KBM-7 (cell line): Measurements from ENCODE around the gene TIGD1.
"Not testable (repeated sequence)": the region's sequence is repeated elsewhere in the genome, so short reads cannot be mapped to it uniquely, and the experiment has no call there.

Experiments used
- DNase-seq: peaks from one replicate; pipeline ENCODE4 v3.0.0-alpha.2; 2015
- in situ Hi-C: fragments of 300-500 bp; cut with MboI; formaldehyde crosslinking; loops from 2 replicates; pipeline ENCODE4 v1.14.3; 2020; ENCODE audit warnings: low sequenced_read_pairs, low pct_unique_long_range_greater_than_20kb, mixed read lengths

Gene TIGD1

DNA sequence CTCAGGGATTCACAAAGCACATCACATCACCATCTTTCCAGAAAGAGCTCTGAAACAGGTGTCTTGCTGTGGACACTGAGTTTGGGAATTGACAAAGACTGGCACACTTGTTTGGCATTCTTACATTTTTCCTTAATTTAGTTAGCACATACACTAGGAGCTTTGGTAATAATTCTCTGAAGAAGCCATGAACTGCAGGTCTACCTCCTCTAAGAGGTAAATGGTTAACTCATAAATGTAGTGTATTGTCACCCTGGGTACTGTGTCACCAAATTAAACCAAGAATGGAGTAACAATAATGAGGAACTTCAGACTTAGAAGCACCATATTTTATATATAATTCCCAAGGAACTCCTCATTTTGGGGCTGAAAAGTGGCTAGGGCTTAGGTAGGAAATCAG, 22.7 kb upstream of the TIGD1 start:
- in situ Hi-C loops = no loop called here
- DNase-seq = no peak

DNA sequence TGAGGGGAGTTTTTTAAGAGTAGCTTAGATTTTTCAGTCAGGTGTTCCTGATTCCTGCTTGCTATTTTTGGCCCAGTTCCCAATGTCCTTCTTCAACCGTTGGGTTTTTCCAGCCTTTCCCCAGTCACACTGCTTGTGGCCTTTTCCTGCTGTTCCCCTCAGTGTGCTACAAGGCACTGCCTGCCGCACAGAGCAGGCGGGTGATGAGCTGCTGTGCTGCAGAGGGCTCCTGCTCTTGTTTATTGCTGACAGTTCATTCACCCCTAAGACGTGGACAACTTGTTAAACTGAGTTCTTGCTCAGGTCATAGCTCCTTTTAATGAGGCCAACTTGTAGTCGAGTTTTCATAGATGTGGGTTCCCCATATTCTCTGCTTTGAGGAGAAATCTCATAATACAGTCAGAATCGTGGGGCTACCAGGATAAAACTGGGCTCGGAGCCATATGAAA, 20.7 kb upstream of the TIGD1 start:
- DNase-seq = no peak

DNA sequence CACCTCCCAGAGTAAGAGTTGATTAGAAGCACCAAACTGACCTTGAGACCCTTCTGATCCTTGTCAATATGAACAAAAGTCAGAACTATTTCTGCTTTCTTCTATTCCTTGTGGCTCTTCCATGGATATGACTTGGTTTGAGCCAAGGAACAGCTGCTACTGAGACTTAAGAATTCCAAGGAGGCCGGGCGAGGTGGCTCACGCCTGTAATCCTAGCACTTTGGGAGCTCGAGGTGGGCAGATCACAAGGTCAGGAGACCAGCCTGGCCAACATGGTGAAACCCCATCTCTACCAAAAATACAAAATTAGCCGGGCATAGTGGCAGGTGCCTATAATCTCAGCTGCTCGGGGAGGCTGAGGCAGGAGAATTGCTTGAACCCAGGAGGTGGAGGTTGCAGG, 20.1 kb upstream of the TIGD1 start:
- DNase-seq, in situ Hi-C loops: not testable (repeated sequence)

More for the DNA sequence above, 20.7 kb upstream of the TIGD1 start:
- in situ Hi-C loops = no loop called here

DNA sequence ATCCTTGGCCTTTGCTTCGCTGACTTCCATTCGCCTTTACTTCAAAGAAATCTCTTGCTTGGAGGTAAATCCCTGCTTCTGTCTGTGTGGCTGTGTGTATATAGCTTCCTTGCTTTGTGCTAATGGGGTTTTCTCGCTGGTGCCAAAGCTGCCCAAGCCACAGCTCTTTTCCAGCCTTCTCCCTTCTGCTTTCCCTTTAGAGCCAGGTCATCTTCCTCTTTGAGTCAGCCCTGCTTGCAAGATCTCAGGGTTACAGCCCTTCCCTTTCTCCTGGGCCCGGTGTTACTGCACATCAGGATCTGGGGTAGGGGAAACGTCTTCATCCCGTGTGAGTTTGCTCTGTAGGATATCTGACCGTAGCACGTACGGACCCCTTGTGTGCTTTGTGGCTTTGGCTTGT, 19.2 kb upstream of the TIGD1 start:
- in situ Hi-C loops = no loop called here
- DNase-seq = no peak

DNA sequence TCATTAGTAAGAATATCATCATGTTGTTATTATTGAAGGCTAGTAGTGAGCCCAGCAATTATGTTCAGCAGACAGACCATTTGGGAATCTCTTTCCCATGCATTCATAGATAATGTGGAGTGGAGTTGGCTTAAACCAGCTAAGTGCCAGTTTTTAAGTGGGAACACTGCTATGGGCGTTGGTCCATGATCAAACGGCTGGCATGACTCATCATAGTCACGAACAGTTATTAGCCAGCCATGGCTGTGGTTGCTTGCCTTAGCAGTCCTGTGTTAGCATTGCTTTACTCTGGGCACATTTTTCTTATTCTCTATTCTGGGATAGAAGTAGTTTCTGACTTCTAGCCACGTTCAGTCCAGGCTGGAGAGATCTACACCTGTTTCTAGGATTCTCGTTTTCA, 17.8 kb upstream of the TIGD1 start:
- no peak for DNase-seq
- in situ Hi-C loops = no loop called here

DNA sequence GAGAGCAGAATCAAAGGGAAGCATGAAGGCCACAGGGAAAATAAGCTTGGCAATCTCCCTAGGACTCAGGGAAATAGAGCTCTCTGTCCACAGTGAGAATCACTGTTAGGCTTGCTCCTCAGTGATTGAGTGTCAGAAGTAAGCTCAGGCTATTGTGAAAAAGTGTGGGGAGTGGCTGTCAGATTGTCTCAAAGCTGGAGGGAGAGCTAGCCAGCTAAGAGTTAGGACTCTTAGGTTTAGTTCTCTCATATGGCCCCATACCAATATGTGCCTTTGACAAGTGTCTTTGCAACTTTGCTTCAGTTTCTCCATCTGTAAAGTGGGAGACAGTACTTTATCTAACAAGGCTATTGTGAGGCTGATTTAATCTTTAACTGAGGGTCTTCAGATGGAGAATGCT, 17.4 kb upstream of the TIGD1 start:
- in situ Hi-C loops = no loop called here
- DNase-seq = no peak

DNA sequence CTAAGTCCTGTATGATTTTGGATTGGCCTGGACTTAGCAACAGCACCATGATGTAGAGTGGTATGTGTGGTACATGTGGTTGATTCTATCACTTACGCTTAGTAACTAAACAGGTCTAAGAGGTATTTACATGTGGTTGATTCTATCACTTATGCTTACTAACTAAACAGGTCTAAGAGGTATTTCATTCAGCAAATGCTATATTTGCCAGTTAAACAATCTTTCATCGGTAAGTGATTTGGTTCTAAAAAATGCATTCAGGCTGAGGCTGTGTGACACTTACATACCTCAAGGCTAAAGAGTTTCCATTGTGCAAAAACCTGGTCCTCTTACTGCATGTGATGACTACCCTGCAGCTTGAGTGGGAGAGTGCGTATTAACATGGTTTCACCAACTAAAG, 13.2 kb upstream of the TIGD1 start:
- in situ Hi-C loops = no loop called here

DNA sequence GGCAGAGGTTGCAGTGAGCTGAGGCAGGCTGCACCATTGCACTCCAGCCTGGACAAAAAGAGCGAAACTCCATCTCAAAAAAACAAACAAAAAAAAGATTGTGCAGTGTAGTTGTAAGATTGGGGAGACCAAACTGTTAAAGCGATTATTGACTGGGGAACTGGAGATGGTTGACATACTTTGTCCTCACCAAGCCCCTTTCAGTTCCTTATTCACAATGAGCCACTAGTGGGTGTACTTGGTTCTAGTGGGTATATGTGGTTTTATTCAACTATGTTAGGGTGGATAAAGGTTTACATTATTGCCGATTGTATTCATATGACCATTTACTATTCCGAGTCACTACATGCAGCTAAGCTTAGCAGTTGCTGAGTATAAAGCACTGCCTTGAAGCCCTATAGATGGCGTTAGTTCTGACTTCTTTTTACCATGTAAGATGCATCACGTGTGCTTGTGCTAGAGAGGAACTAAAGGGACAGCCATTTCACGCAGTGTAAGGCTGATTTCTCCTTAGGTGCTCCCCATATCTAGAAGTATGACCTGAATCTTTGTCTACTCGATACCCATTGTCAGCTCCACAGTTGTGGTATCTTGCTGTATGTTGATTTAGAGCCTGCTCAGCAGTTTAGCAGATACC, 12.3 kb upstream of the TIGD1 start:
- in situ Hi-C loops = no loop called here
- DNase-seq = no peak

More for the DNA sequence above, 13.2 kb upstream of the TIGD1 start:
- no peak for DNase-seq

DNA sequence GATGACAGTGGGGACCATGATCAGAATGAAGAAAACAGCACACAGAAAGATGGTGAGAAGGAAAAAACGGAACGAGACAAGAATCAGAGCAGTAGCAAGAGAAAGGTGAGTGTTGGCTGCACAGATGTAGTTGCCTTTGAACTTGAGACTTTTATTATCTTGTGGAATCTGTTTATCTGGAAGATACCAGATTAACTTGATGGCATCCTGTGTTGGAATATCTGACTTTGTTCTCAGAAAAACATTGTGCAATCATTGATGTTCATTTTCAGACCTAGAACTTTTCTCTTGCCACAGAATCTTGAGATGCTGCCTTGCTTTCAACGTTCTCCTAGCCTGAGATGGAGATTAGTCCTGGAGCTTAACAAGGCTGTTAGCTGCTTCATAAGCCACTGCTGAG, 6.1 kb upstream of the TIGD1 start:
- no peak for DNase-seq
- in situ Hi-C loops = no loop called here

DNA sequence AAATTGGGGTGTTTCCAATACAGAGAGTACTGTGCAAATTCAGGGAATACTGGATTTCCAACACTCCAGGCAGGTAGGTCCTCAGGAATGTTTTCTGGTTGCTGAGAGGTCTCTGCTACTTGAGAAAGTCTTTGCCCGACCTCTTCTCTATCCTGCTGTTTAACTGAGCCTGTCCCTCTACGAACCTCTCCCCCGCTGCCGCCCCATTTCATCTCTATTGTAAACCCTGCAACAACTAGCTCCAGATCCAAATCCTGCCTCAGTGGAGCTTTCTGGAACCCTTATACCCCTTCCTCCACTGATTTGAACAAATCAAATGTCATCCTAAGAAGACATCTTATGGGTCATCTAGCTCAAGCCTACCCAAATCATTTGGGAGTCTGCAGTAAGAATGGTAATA, 1.4 kb upstream of the TIGD1 start:
- in situ Hi-C loops = no loop called here
- no peak for DNase-seq

- in situ Hi-C loops = no loop called here
- no peak for DNase-seq
Measured at GRCh38 chr2:232551250-232551638, 887 bp upstream of the TIGD1 start.

DNA sequence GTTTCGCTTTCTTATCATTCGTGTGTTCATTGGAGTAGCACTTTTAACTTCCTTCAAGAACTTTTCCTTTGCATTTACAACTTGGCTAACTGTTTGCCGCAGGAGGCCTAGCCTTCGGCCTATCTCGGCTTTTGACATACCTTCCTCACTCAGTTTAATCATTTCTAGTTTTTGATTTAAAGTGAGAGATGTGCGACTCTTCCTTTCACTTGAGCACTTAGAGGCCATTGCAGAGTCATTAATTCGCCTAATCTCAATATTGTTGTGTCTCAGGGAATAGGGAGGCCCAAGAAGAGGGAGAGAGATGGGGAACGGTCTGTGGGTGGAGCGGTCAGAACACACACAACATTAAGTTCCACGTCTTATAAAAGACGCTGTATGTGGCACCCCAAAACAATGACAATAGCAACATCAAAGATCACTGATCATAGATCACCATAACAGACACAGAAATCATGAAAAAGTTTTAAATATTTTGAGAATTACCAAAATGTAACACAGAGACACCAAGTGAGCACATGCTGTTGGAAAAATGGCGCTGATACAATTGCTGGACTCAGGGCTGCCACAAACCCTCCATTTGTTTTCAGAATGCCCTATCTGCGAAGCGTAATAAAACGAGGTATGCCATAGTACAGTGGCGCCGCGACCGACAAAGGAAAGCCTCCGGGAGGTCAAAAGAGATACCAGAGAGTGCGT, 553 bp downstream of the TIGD1 start:
- no peak for DNase-seq
- in situ Hi-C loops = no loop called here

GRCh38 chr2:232547991-232548390, 2.4 kb downstream of the TIGD1 start:
- in situ Hi-C loops = no loop called here
- DNase-seq = no peak

DNA sequence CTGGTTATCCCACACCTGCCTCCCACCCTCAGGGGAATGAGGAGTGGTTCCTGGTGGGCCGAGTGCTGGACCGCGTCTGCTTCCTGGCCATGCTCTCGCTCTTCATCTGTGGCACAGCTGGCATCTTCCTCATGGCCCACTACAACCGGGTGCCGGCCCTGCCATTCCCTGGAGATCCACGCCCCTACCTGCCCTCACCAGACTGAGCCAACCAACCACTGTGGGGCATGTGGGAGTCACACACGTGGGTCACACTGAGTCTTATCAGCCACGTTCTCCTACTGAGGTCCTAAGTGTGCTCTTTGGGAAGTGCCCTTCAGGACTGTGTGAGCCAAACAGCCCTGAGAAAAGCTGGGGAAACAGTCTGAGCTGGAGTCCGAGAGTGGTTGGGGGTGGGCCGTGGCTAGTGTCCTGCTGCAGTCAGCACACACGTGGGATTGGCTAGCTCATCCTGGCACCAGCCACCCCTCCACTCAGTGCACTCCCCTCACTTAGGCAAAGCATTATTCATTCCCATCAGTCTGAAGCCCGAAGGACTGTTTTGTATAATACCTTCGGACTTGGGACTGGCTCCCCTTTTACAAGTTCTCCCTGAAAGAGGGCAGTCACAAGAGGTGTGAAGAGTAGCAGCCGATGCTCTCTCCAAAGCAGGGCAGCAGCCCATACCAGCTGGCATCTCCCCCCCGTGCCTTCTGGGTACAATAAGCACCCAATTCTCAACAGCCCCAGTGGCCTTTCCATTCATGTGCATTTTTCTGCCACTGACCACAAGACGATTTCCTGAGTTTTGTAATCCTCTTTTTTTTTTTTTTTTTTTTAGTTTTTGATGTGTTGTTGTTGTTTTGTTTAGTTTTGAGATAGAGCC, 4.6 kb downstream of the TIGD1 start:
- DNase-seq = no peak
- in situ Hi-C loops = no loop called here

DNA sequence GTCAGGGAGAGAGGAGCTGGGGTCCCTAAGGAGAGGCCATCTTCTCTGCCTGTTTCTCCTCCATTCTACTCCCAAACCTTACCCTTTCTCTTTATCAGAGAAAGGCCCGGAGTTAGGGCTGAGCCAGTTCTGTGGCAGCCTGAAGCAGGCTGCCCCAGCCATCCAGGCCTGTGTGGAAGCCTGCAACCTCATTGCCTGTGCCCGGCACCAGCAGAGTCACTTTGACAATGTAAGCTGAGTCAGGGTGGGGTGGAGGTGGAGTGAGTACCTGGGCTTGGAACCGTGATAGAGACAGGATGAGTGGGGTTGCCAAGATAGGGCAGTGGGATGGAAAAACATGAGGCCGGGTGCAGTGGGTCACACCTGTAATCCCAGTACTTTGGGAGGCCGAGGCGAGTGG, 5.7 kb downstream of the TIGD1 start:
- no peak for DNase-seq
- in situ Hi-C loops = no loop called here

GRCh38 chr2:232543928-232544631, 6.3 kb downstream of the TIGD1 start:
- no peak for DNase-seq
- in situ Hi-C loops = no loop called here

DNA sequence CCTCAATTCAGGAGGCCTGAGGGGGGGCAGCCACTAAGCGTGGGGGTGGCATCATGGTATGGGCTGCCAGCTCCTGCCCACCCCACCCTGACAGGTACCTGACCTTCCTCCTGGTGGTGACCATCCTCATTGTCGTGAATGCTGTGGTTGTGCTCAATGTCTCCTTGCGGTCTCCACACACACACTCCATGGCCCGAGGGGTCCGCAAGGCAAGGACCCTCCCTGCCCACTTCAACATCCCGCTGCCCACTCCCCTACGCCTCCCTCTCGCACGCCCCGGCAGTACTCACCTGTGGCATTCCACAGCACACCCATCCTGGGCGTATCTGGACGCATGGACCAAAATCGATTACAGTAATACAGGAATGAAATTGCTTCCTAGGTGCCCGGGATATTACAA, 6.9 kb downstream of the TIGD1 start:
- in situ Hi-C loops = no loop called here
- no peak for DNase-seq

DNA sequence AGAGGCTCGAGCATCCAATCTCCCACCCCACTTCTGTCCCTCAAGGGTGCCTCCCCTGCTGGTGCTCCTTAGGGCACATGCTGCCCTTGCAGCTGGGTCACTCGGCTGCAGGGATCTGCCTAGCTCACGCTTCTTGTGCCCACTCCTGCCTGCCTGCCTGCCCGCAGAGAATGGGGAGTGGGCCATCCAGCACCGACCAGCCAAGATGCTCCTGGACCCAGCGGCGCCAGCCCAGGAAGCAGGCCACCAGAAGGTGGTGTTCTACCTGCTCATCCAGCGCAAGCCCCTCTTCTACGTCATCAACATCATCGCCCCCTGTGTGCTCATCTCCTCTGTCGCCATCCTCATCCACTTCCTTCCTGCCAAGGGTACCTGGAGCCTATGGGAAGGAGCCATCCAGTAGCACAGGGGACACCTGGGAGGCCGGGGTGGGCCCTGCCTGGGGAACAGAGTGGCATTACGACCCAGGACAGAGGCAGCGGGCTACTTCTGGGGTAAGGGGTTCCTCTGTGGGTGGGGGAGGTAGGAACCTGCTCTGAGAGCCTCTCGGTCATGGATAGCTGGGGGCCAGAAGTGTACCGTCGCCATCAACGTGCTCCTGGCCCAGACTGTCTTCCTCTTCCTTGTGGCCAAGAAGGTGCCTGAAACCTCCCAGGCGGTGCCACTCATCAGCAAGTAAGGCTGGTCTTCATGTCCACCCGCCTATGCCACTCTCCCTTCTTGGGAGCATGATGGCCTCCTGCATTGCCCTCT, 7.5 kb downstream of the TIGD1 start:
- DNase-seq = no peak
- in situ Hi-C loops = no loop called here
